Fibroblast of pulmonary artery (primary cell): ENCODE data around the gene TLR10.
"Not testable (repeated sequence)": the region's sequence is repeated elsewhere in the genome, so short reads cannot be mapped to it uniquely, and the experiment has no call there.

Experiments
- DNase-seq: peaks from one replicate; pipeline ENCODE4 v3.0.0-alpha.2; 2010; ENCODE audit warnings: low read depth
- H3K4me3 ChIP-seq: replicated peaks from 2 replicates; pipeline ENCODE4 v1.5.1; 2011; ENCODE audit warnings: low read depth, mild to moderate bottlenecking, control low read depth, low read length, moderate library complexity
- TF ChIP-seq, protein P1 (sequence below): IDR thresholded peaks from 2 replicates; pipeline ENCODE4 v1.5.1; 2011; ENCODE audit warnings: mild to moderate bottlenecking, control low read depth, low read length, inconsistent platforms; ENCODE audit errors: missing control alignments

Gene TLR10

GRCh38 chr4:38820329-38821061 lies 37.7 kb upstream of the TLR10 start:
- TF ChIP-seq, protein P1, sequence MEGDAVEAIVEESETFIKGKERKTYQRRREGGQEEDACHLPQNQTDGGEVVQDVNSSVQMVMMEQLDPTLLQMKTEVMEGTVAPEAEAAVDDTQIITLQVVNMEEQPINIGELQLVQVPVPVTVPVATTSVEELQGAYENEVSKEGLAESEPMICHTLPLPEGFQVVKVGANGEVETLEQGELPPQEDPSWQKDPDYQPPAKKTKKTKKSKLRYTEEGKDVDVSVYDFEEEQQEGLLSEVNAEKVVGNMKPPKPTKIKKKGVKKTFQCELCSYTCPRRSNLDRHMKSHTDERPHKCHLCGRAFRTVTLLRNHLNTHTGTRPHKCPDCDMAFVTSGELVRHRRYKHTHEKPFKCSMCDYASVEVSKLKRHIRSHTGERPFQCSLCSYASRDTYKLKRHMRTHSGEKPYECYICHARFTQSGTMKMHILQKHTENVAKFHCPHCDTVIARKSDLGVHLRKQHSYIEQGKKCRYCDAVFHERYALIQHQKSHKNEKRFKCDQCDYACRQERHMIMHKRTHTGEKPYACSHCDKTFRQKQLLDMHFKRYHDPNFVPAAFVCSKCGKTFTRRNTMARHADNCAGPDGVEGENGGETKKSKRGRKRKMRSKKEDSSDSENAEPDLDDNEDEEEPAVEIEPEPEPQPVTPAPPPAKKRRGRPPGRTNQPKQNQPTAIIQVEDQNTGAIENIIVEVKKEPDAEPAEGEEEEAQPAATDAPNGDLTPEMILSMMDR, result no peak
- H3K4me3 ChIP-seq, result no peak overlapping the region
- no peak for DNase-seq

- DNase-seq, result no peak
- TF ChIP-seq, protein P1, result no peak
- H3K4me3 ChIP-seq, result no peak overlapping the region
These were observed 36.8 kb upstream of the TLR10 start for GRCh38 chr4:38819569-38819968.

DNA sequence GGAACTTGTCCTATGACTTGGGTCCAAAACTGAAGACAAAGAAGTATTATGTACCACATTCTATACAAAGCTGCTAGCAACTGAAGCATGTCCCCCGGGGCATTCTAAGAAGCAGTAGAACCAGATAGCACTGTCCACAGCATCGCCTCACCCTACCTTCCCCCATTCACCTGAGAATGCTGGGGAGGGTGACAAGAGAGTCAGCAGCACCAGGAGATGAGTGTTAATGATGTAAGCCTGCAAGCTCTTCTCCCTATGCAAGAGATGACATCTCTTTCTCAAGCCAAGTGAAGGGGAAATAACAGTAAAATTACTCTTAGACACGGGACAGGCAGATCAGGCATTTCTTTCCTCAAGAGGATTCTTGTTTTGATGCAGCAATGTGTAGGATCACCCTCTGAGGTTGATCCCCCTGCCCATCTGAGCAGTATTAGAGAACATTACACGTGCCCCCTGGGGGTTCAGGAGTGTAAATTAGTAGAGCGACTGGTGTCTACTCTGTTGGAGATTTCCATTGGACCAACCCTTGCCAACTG lies 35.7 kb upstream of the TLR10 start:
- no peak overlapping the region for H3K4me3 ChIP-seq
- no peak for DNase-seq
- TF ChIP-seq, protein P1, result no peak

- H3K4me3 ChIP-seq, result no peak overlapping the region
- DNase-seq, result no peak
- TF ChIP-seq, protein P1, result no peak
These were observed 33.3 kb upstream of the TLR10 start for GRCh38 chr4:38815885-38816782.

GRCh38 chr4:38814386-38814785 lies 31.6 kb upstream of the TLR10 start:
- no peak for DNase-seq
- H3K4me3 ChIP-seq, result no peak overlapping the region
- TF ChIP-seq, protein P1, result no peak

DNA sequence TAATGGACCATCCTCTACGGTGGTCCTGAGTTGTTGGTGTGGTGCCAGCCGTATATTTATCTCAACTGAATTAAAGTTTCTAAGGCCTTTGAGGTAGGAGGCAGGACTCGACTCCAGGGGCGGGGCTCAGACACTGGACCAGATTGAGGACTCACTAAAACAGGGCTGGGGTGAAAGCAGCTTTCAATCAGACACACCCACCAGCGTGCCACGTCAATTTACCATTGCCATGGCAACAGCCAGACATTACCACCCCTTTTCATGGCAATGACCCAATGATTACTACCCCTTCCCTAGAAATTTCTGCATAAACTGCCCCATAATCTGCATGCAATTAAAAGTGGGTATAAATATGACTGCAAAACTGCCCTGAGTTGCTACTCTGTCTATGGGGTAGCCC lies 28.5 kb upstream of the TLR10 start:
- no peak for DNase-seq
- TF ChIP-seq, protein P1, result no peak
- no peak overlapping the region for H3K4me3 ChIP-seq

- not testable (repeated sequence) for DNase-seq, H3K4me3 ChIP-seq
These were observed 24.7 kb upstream of the TLR10 start for GRCh38 chr4:38807462-38807861.

- not testable (repeated sequence) for H3K4me3 ChIP-seq, DNase-seq
These were observed 23.5 kb upstream of the TLR10 start for GRCh38 chr4:38806251-38806650.
